HG03558 (cell line): ENCODE data around the gene COPS6.

ENCODE experiments used
- ATAC-seq: cut with Tn5 transposase; IDR thresholded peaks from one replicate; pipeline ENCODE4 v1.9.1; 2021; ENCODE audit warnings: moderate number of reproducible peaks; ENCODE audit not compliant: unreplicated experiment; ENCODE audit errors: extremely low read depth

The COPS6 gene

GRCh38 chr7:100088621-100089457, at the start of gene COPS6:
Gene COPS6, plus strand, starts transcription at chr7:100088969. Its CDS starts 22 bp downstream, at chr7:100088991.
- no peak for ATAC-seq

- ATAC-seq, result no peak
Observed at GRCh38 chr7:100040575-100040974, 48.2 kb upstream of the COPS6 start.

GRCh38 chr7:100044718-100045117, 44.1 kb upstream of the COPS6 start:
- no peak for ATAC-seq

GRCh38 chr7:100048680-100049079, 40.1 kb upstream of the COPS6 start:
- ATAC-seq, result no peak

- ATAC-seq, result peak; percentile 51
Observed at GRCh38 chr7:100049441-100050291, 39.1 kb upstream of the COPS6 start, which contains the start of gene ZSCAN21. Gene ZSCAN21, plus strand, starts transcription at chr7:100049774. Its CDS starts 7,233 bp downstream, at chr7:100057007.

- no peak for ATAC-seq
Observed at GRCh38 chr7:100051611-100052010, 37.2 kb upstream of the COPS6 start.

- no peak for ATAC-seq
Observed at GRCh38 chr7:100053215-100053614, 35.6 kb upstream of the COPS6 start.

DNA sequence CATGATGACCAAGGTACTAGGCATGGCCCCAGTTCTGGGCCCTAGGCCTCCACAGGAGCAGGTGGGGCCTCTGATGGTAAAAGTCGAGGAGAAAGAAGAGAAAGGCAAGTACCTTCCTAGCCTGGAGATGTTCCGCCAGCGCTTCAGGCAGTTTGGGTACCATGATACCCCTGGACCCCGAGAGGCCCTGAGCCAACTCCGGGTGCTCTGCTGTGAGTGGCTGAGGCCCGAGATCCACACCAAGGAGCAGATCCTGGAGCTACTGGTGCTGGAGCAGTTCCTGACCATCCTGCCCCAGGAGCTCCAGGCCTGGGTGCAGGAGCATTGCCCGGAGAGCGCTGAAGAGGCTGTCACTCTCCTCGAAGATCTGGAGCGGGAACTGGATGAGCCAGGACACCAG, 31.8 kb upstream of the COPS6 start:
- ATAC-seq, result no peak

DNA sequence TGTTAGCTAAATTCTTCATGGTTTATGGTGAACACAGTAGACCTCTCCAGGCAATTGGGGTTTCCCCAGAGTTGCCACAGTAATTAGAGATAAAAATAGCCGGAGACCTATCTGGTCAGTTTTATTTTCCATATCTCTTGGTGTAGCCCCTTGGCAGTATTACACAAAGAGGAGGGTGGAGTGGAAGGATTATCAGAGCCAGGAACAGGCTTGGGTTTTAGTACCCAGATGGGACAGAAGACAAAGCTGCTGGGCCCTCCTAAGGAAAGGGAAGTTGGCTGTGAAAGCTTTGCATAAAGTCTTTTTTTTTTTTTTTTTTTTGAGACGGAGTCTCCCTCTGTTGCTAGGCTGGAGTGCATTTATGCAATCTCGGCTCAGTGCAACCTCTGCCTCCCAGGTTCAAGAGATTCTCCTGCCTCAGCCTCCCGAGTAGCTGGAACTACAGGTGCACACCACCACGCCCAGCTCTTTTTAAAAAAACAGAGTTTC, 29.5 kb upstream of the COPS6 start:
- ATAC-seq, result no peak

- no peak for ATAC-seq
Observed at GRCh38 chr7:100061518-100062193, 27.1 kb upstream of the COPS6 start.

GRCh38 chr7:100063376-100063775, 25.4 kb upstream of the COPS6 start:
- ATAC-seq, result no peak

- ATAC-seq, result no peak
Observed at GRCh38 chr7:100064162-100064561, 24.6 kb upstream of the COPS6 start.

- ATAC-seq, result no peak
Observed at GRCh38 chr7:100065452-100066186, 23.1 kb upstream of the COPS6 start.

DNA sequence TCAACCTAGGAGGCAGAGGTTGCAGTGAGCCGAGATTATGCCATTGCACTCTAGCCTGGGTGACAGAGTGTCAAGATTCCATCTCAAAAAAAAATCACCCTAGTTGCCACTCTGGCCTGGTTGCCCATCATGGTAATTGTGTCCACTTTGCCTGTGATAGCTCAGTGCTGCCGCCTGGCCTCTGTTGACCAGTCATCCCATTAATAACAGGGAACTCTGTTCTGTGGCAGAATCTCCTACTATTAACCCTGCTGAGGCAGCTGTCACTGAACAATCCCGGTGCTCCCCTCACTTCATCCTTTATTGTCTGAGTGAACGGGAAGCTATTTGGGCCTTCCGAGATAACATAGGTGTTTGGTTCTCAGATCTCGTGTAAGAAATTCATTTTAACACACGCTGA, 21.8 kb upstream of the COPS6 start:
- no peak for ATAC-seq

DNA sequence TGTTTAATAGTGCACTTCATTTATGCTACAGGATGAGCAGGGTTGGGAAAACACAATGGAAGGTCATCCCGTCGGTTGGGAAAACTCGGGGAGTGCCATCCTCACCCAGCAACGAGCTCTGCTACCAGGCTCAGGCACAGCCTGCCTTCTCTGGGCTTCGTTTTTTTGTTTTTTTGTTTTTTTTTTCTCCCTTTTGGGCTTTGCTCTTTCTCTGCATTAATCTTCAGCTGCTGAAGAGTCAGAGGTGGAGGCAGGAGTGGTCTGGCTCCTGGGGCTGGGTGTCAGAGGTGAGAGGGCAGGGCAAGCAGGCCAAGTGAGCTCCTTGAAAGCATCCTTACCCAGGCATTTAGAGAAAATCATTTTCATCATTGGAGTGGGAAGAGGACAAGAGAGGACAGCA, 18.8 kb upstream of the COPS6 start:
- ATAC-seq, result no peak

DNA sequence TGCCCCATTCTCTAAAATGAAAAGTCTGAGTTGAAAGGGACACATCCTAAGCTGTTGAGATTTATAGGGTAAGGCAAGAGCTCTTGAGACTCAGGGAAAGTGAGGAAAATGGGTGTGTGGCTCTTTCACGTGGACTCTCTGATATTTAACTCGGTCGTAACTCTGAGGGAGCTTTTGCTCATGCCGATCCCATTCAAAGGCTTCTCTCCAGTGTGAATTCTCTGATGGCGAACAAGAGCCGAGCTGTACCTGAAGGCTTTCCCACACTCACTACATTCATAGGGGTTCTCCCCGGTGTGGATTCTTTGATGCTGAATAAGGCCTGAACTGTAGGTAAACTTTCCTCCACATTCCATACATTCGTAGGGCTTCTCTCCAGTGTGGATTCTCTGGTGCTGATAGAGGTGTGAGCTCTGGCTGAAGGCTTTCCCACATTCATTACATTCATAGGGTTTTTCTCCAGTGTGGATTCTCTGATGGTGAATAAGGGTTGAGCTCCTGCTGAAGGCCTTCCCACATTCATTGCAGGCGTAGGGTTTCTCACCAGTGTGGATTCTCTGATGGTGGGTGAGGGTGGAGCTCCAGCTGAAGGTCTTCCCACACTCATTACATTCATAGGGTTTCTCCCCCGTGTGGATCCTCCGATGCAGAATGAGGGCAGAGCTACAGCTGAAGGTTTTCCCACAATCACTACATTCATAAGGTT, 17.6 kb upstream of the COPS6 start:
- ATAC-seq, result no peak

DNA sequence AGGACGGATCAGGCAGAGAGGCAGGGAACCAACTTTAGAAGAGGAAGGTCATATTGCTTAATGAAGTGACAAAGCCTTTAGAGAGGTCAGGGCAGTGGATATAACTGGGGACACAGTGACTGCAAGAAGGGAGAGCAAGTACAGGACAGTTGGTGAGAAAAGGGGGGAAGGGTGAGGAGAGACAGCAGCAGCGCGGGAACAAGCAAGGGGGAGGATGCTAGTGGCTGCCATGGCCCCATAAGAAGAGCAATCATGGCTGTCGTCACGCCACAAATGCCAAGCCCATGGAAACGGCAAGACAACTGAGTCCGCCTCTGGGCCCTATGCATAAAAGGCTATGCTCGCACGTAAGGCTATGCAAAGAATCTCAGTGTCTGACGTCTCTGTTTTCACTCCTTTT, 16.3 kb upstream of the COPS6 start:
- no peak for ATAC-seq

- ATAC-seq, result no peak
Observed at GRCh38 chr7:100074841-100075240, 13.9 kb upstream of the COPS6 start.

GRCh38 chr7:100075418-100075817, 13.4 kb upstream of the COPS6 start:
- no peak for ATAC-seq
